Measurements from ENCODE around the gene PGAM2. TPM values are rescaled to one million over a fixed set of nuclear protein-coding genes. Genes with fewer than 3 reads are reported as not detected.
A peak's percentile ranks its signal among the peaks of the same experiment; 100 is the strongest.

PGAM2 gene
- total and polyA plus RNA-seq, 2 of the 13 experiments (the other 11 are each of a cell fraction or from before 2014, with no cell fraction given): 0.22 TPM; not detected in 1

DNA sequence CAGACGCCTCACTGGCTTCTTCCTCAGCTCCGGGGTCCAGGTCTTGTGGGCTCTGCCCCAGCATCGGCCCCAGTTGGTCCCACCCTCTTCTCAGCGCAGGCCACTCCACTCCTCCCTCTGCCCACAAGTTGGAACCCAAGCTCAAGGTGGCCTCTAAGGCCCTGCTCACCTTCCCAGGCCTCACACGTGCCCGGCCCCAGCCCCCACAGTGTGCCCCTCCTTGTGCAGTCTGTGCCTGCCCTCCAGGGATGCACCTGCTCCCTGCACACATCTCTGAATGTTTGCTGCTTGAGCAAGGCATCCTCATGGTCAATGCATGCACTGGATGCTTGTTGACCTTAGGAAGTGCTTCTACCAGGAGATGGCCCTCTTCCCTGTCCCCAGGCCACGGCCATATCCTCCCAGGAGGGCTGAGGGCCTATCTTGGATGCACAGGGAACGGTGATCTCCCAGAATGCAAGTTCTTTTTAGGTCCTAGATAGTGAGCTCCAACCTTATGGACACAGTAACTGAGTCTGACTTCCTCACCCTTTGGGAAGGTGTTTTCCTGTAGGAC, 31.0 kb upstream of the PGAM2 start:
- H3K4me1 ChIP-seq (ENCODE audit: insufficient read depth, low read length): peaks cover 67% of the 10 kb centered on the region
- no peaks in the 10 kb centered on the region for H3K36me3 ChIP-seq (replicated peaks in 1 of 2; ENCODE audit: control insufficient read depth in 1 of 2, insufficient read depth in 2 of 2, low read length in 2 of 2)
- DNase-seq (ENCODE audit: low spot score) (no peak), FAIRE-seq (no peak), ATAC-seq (peak; percentile 33)
- ChIA-PET POLR2A (no interaction called here), CTCF (ENCODE audit: low intra/inter-chr PET ratio, low total read pairs) (no interaction called here)
- no TSS peak for BruUV-seq (replicated peaks)
- no peak overlapping the region for H3K9ac ChIP-seq (ENCODE audit: insufficient read depth, low read depth, low read length)
- 0% methylated on average over 4 of the region's 8 CpGs for WGBS (ENCODE audit: low lambda C conversion rate)
- no peak overlapping the region for H3K27ac ChIP-seq (ENCODE audit: extremely low read length, insufficient read depth, low read length)
- intact Hi-C loops (cut with micrococcal nuclease; ENCODE audit: unreplicated experiment): no loop called here
- H3K4me2 ChIP-seq (ENCODE audit: low read depth, low read length): peak overlapping the region; percentile 9; the same call in 1 of the 2 replicates
- no peak overlapping the region for H3K4me3 ChIP-seq (replicated peaks in 1 of 3; ENCODE audit: insufficient read depth in 1 of 3, low read depth in 2 of 3, low read length in 3 of 3)
- in situ Hi-C loops (cut with HindIII; ENCODE audit: extremely low pct_ligation_motif_present, low pct_unique_long_range_greater_than_20kb): no loop called here
- no peaks in the 10 kb centered on the region for H3K79me2 ChIP-seq (ENCODE audit: insufficient read depth, low read length)
- no peaks in the 10 kb centered on the region for H4K20me1 ChIP-seq (ENCODE audit: insufficient read depth, low read length)
- H2AFZ ChIP-seq (ENCODE audit: low read length): no peak overlapping the region
- peaks cover 0 to 2% of the 10 kb centered on the region in 2 experiments; a peak in 2 of 5 replicates for H3K27me3 ChIP-seq (ENCODE audit: control insufficient read depth in 1 of 2, insufficient read depth in 2 of 2, low read length in 2 of 2)
- no peaks in the 10 kb centered on the region for H3K9me3 ChIP-seq (ENCODE audit: low read length)
- TF ChIP-seq, protein P1, sequence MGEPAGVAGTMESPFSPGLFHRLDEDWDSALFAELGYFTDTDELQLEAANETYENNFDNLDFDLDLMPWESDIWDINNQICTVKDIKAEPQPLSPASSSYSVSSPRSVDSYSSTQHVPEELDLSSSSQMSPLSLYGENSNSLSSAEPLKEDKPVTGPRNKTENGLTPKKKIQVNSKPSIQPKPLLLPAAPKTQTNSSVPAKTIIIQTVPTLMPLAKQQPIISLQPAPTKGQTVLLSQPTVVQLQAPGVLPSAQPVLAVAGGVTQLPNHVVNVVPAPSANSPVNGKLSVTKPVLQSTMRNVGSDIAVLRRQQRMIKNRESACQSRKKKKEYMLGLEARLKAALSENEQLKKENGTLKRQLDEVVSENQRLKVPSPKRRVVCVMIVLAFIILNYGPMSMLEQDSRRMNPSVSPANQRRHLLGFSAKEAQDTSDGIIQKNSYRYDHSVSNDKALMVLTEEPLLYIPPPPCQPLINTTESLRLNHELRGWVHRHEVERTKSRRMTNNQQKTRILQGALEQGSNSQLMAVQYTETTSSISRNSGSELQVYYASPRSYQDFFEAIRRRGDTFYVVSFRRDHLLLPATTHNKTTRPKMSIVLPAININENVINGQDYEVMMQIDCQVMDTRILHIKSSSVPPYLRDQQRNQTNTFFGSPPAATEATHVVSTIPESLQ (CRISPR knock-in tag; conservative IDR thresholded peaks at IDR 0.05): no peak
- peak; percentile 66 for TF ChIP-seq FOXA3 (CRISPR knock-in tag; IDR thresholded peaks at IDR 0.05)
- no peak for TF ChIP-seq MEIS2 (CRISPR knock-in tag; IDR thresholded peaks at IDR 0.05)
- no peak for TF ChIP-seq ZNF878 (CRISPR knock-in tag; IDR thresholded peaks at IDR 0.05)
- TF ChIP-seq MXI1 (IDR thresholded peaks at IDR 0.05; ENCODE audit: borderline replicate concordance, low read depth, low read length): no peak
- no peak for TF ChIP-seq ZNF264 (CRISPR knock-in tag; IDR thresholded peaks at IDR 0.05)
- TF ChIP-seq, protein P2, sequence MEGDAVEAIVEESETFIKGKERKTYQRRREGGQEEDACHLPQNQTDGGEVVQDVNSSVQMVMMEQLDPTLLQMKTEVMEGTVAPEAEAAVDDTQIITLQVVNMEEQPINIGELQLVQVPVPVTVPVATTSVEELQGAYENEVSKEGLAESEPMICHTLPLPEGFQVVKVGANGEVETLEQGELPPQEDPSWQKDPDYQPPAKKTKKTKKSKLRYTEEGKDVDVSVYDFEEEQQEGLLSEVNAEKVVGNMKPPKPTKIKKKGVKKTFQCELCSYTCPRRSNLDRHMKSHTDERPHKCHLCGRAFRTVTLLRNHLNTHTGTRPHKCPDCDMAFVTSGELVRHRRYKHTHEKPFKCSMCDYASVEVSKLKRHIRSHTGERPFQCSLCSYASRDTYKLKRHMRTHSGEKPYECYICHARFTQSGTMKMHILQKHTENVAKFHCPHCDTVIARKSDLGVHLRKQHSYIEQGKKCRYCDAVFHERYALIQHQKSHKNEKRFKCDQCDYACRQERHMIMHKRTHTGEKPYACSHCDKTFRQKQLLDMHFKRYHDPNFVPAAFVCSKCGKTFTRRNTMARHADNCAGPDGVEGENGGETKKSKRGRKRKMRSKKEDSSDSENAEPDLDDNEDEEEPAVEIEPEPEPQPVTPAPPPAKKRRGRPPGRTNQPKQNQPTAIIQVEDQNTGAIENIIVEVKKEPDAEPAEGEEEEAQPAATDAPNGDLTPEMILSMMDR (CRISPR knock-in tag; IDR thresholded peaks at IDR 0.05): peak; percentile 49
- TF ChIP-seq, protein P3, sequence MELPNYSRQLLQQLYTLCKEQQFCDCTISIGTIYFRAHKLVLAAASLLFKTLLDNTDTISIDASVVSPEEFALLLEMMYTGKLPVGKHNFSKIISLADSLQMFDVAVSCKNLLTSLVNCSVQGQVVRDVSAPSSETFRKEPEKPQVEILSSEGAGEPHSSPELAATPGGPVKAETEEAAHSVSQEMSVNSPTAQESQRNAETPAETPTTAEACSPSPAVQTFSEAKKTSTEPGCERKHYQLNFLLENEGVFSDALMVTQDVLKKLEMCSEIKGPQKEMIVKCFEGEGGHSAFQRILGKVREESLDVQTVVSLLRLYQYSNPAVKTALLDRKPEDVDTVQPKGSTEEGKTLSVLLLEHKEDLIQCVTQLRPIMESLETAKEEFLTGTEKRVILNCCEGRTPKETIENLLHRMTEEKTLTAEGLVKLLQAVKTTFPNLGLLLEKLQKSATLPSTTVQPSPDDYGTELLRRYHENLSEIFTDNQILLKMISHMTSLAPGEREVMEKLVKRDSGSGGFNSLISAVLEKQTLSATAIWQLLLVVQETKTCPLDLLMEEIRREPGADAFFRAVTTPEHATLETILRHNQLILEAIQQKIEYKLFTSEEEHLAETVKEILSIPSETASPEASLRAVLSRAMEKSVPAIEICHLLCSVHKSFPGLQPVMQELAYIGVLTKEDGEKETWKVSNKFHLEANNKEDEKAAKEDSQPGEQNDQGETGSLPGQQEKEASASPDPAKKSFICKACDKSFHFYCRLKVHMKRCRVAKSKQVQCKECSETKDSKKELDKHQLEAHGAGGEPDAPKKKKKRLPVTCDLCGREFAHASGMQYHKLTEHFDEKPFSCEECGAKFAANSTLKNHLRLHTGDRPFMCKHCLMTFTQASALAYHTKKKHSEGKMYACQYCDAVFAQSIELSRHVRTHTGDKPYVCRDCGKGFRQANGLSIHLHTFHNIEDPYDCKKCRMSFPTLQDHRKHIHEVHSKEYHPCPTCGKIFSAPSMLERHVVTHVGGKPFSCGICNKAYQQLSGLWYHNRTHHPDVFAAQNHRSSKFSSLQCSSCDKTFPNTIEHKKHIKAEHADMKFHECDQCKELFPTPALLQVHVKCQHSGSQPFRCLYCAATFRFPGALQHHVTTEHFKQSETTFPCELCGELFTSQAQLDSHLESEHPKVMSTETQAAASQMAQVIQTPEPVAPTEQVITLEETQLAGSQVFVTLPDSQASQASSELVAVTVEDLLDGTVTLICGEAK (IDR thresholded peaks at IDR 0.05): no peak
- TF ChIP-seq, protein P3 (CRISPR knock-in tag; IDR thresholded peaks at IDR 0.05): no peak
- TF ChIP-seq FOXA1 (IDR thresholded peaks at IDR 0.05): no peak
- peak; percentile 74 for TF ChIP-seq FOXA1 (CRISPR knock-in tag; IDR thresholded peaks at IDR 0.05)
- TF ChIP-seq ZNF781 (CRISPR knock-in tag; IDR thresholded peaks at IDR 0.05; ENCODE audit: borderline replicate concordance, not compliant biosample characterization): no peak
- no peak for TF ChIP-seq CBX1 (IDR thresholded peaks at IDR 0.05; ENCODE audit: low read depth)

Data from HepG2 (cell line).